Gastrocnemius medialis (tissue), 4 donors: Measurements from ENCODE around the gene JAG2. TPM values are rescaled to one million over a fixed set of nuclear protein-coding genes. Genes with fewer than 3 reads are reported as not detected.

Source experiments
- ATAC-seq, 2 donors: fragments of 150-250 bp; one replicate each; pipeline ENCODE4 v1.9.1; 2016
- DNase-seq, 2 donors: peaks; one replicate each; pipeline ENCODE4 v3.0.0-alpha.2; 2019
- H3K27ac ChIP-seq, 4 donors: fragments of 200-600 bp; sonication (generic); 1 replicate in 1 of 4; 2 replicates in 3 of 4; pipeline ENCODE4 v1.5.1; 2016 to 2018; ENCODE audit warnings: mild to moderate bottlenecking in 2 of 4, moderate library complexity in 1 of 4
- H3K27me3 ChIP-seq, 3 donors: fragments of 200-600 bp; sonication (generic) in 2 of 3; 1 replicate in 1 of 3; 2 replicates in 2 of 3; pipeline versions ENCODE4 v1.5.1 to v1.6.0; 2016 to 2019; ENCODE audit warnings: mild to moderate bottlenecking in 1 of 3, moderate library complexity in 1 of 3
- H3K36me3 ChIP-seq, 2 donors: fragments of 200-600 bp; sonication (generic) in 1 of 2; one replicate each; pipeline ENCODE4 v1.5.1; 2017 to 2018
- H3K4me1 ChIP-seq, 2 donors: fragments of 200-600 bp; sonication (generic) in 1 of 2; one replicate each; pipeline ENCODE4 v1.5.1; 2016 to 2017; ENCODE audit warnings: mild to moderate bottlenecking in 2 of 2
- H3K4me3 ChIP-seq, 4 donors: fragments of 200-600 bp; sonication (generic) in 3 of 4; 1 replicate in 1 of 4; 2 replicates in 3 of 4; pipeline ENCODE4 v1.5.1; 2016 to 2019; ENCODE audit warnings: mild to moderate bottlenecking in 2 of 4
- H3K9me3 ChIP-seq, 3 donors: fragments of 200-600 bp; sonication (generic) in 2 of 3; 1 replicate in 1 of 3; 2 replicates in 2 of 3; pipeline ENCODE4 v1.5.1; 2016 to 2019
- POLR2A ChIP-seq, 2 donors: fragments of 450-650 bp; IDR thresholded peaks; one replicate each; pipeline ENCODE4 v1.6.1; 2017; ENCODE audit warnings: antibody characterized with exemption in 2 of 2, mild to moderate bottlenecking in 2 of 2, moderate library complexity in 2 of 2
- in situ Hi-C, 4 donors: fragments of 200-750 bp; cut with MboI; loops; one replicate each; pipeline versions ENCODE4 v1.15.0 to v1.8.0; 2017; ENCODE audit warnings: low sequenced_read_pairs in 4 of 4
- intact Hi-C: fragments of 100-400 bp; cut with DNase I; formaldehyde crosslinking; loops from one replicate; pipeline ENCODE4 v1.15.1; 2023; ENCODE audit warnings: low total_unique reads
- total RNA-seq, 4 donors: library from RNA; depleted of rRNA; stranded (reverse); fragments of >200 nt; gene quantifications; one replicate each; pipeline versions ENCODE4 v1.1.0 to v1.2.3, GENCODE V29; 2016
- TF ChIP-seq, protein P1 (sequence below), 5 experiments: fragments of 450-650 bp in 3 of 5; fragments of 200-600 bp in 2 of 5; sonication (generic) in 2 of 5; IDR thresholded peaks in 4 of 5; conservative IDR thresholded peaks in 1 of 5; 1 replicate in 4 of 5; 2 replicates in 1 of 5; pipeline ENCODE4 v1.5.1; 2016 to 2019; ENCODE audit warnings: antibody characterized with exemption in 5 of 5, mild to moderate bottlenecking in 3 of 5, moderate library complexity in 3 of 5

Gene JAG2
- total RNA-seq, 4 donors from 2014 or later = 8.0 to 17.9 (median 15.7) TPM

DNA sequence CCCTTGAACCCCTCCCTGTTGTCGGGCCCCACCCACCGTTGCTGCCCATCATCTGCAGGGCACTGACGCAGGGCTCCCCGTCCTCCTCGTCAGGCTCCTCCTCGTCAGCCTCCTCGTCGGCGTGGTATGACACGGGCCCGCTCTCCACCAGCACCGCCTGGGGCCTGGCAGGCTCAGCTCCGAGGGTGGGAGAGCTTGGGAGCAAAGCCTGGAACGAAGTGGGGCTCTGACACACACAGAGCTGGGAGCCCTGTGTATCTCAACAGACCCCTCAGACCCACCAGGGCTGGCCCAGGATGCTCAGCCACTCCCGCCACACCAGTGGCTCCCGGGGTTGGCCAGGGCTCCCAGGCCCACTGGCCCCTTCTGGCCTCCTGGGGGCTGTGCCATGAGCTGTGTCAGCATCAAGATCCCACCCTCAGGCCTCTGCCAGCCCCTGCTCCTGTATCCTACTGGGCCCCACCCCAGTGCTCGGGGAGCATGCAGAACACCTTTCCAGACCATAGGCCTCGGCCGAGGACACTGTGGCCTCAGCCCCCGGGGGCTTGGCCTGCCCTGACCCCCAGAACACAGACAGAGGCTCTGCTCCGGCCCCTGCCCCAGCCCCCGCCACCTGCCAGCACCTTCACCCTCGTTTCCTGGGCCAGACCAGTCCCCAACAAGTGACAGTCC, 42.6 kb upstream of the JAG2 start:
- TF ChIP-seq, protein P1, sequence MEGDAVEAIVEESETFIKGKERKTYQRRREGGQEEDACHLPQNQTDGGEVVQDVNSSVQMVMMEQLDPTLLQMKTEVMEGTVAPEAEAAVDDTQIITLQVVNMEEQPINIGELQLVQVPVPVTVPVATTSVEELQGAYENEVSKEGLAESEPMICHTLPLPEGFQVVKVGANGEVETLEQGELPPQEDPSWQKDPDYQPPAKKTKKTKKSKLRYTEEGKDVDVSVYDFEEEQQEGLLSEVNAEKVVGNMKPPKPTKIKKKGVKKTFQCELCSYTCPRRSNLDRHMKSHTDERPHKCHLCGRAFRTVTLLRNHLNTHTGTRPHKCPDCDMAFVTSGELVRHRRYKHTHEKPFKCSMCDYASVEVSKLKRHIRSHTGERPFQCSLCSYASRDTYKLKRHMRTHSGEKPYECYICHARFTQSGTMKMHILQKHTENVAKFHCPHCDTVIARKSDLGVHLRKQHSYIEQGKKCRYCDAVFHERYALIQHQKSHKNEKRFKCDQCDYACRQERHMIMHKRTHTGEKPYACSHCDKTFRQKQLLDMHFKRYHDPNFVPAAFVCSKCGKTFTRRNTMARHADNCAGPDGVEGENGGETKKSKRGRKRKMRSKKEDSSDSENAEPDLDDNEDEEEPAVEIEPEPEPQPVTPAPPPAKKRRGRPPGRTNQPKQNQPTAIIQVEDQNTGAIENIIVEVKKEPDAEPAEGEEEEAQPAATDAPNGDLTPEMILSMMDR (IDR thresholded peaks at IDR 0.05 in 4 of 5, conservative IDR thresholded peaks at IDR 0.05 in 1 of 5) = no peak
- no peak for TF ChIP-seq POLR2A (IDR thresholded peaks at IDR 0.05)
- no peak for DNase-seq
- intact Hi-C loops (no loop called here), in situ Hi-C loops (loop anchor here in 1 of 4 donors (25.0 kb wide), 1 partner anchor 126 kb away; no protein-coding TSS in a partner anchor)
- Histone ChIP-seq H3K27me3 (no peaks in the 10 kb centered on the region), H3K4me1 (peaks cover 4 to 7% of the 10 kb centered on the region in 2 donors), H3K36me3 (peaks cover 0 to 12% of the 10 kb centered on the region in 2 donors), H3K27ac (no peak overlapping the region), H3K4me3 (no peak overlapping the region), H3K9me3 (no peaks in the 10 kb centered on the region)
- no peak for ATAC-seq

DNA sequence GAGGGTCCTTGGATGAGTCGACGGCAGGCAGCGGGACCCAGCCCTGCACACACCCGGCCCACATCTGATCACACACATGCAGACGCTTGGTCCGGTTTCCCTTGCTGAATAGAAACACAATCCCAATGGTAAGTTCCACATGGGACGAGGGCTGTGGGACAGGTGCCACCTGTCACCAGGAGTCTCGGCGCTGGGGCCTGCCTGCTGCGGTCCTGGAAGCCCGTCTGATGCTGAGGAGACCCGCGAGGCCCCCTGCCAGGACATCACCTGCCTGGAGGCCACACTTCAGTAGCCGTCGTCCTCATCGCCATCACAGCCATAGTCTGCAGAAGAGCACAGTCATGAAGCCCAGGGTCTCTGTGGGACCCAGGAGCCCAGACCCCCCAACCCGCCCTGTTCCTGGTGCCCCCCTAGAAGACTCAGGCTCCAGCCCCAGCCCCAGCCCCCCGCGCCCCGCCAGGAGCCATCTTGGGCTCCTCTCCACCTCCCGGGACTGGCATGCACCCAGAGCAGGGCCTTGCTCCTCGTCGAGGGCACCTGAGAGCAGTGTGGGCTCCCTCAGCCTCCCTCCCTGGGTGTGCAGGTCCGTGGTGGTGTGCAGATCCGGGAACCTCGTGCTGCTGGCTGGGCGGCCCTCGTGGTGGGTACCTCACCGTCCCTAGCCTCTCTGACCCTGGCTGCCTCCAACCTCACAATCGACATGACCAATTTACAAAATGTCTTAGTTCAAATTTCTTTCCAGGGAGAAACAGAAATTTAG, 41.9 kb upstream of the JAG2 start:
- Histone ChIP-seq H3K27ac (no peak overlapping the region), H3K27me3 (no peaks in the 10 kb centered on the region), H3K4me3 (no peak overlapping the region), H3K4me1 (peaks cover 7 to 8% of the 10 kb centered on the region in 2 donors), H3K36me3 (peaks cover 0 to 12% of the 10 kb centered on the region in 2 donors), H3K9me3 (no peaks in the 10 kb centered on the region)
- DNase-seq (no peak), ATAC-seq (no peak)
- in situ Hi-C loops = loop anchor here in 1 of 4 donors (25.0 kb wide), 1 partner anchor 127 kb away; no protein-coding TSS in a partner anchor
- intact Hi-C loops = no loop called here
- TF ChIP-seq POLR2A (IDR thresholded peaks at IDR 0.05) = no peak
- TF ChIP-seq, protein P1 (IDR thresholded peaks at IDR 0.05 in 4 of 5, conservative IDR thresholded peaks at IDR 0.05 in 1 of 5) = no peak

DNA sequence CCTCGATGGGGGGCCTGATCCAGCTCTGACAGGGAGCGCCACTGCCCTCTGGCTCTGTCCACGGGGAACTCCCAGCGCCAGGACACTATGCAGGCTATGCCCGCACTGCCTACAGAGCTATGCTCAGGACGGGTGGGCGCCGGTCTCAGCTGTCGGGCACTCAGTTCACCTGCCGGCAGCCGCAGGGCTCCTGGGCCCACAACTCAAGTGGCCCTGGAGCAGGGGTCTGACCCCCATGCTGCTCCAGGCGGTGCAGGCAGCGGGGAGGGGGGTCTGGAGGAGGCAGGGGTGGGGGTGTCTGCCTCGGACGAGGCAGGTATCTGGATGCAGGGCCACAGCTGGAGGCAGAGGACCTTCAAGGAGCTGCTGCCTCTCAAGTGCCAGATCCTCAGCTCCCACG, 41.1 kb upstream of the JAG2 start:
- in situ Hi-C loops = loop anchor here in 1 of 4 donors (25.0 kb wide), 1 partner anchor 128 kb away; no protein-coding TSS in a partner anchor
- Histone ChIP-seq H3K27ac (no peak overlapping the region), H3K27me3 (no peaks in the 10 kb centered on the region), H3K9me3 (no peaks in the 10 kb centered on the region), H3K4me3 (no peak overlapping the region), H3K36me3 (peaks cover 0 to 12% of the 10 kb centered on the region in 2 donors), H3K4me1 (peaks cover 7 to 16% of the 10 kb centered on the region in 2 donors)
- no peak for ATAC-seq
- intact Hi-C loops = no loop called here
- DNase-seq = no peak
- no peak for TF ChIP-seq POLR2A (IDR thresholded peaks at IDR 0.05)
- TF ChIP-seq, protein P1 (IDR thresholded peaks at IDR 0.05 in 4 of 5, conservative IDR thresholded peaks at IDR 0.05 in 1 of 5) = no peak

DNA sequence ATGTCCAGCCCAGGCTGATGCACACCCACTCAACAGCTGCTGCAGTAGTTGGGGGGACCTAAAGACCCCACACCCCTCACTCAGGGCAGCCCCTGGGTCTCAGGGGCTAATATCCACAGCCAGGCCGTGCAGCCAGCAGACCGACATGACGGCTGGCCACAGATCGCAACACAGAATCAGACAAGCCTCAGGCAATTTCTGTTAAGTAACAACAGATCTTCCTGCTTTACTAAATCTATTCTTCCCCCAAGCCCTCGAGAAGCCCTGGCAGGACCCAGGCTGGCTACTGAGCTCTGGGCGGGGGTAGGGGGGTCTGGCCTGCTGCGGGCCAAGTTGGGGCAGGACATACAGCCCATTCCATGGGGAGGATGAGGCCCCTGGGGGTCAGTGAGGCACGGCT, 40.5 kb upstream of the JAG2 start:
- ATAC-seq (no peak), DNase-seq (no peak)
- Histone ChIP-seq H3K27ac (no peak overlapping the region), H3K36me3 (peaks cover 0 to 12% of the 10 kb centered on the region in 2 donors), H3K4me3 (no peak overlapping the region), H3K4me1 (peaks cover 7 to 21% of the 10 kb centered on the region in 2 donors), H3K9me3 (no peaks in the 10 kb centered on the region), H3K27me3 (no peaks in the 10 kb centered on the region)
- no peak for TF ChIP-seq POLR2A (IDR thresholded peaks at IDR 0.05)
- TF ChIP-seq, protein P1 (IDR thresholded peaks at IDR 0.05 in 4 of 5, conservative IDR thresholded peaks at IDR 0.05 in 1 of 5) = no peak
- in situ Hi-C loops = loop anchor here in 1 of 4 donors (25.0 kb wide), 1 partner anchor 128 kb away; no protein-coding TSS in a partner anchor
- intact Hi-C loops = no loop called here
